Cardiac fibroblast (primary cell): ENCODE measurements around the gene ALPL.
A peak's percentile ranks its signal among the peaks of the same experiment; 100 is the strongest.

Experiments
- DNase-seq, 2 donors: peaks; one replicate each; pipeline versions ENCODE4 v3.0.0 to v3.0.0-alpha.2; 2010; ENCODE audit warnings: low read depth in 2 of 2
- H3K4me3 ChIP-seq, 2 donors: replicated peaks in 1 of 2; 1 replicate in 1 of 2; 2 replicates in 1 of 2; pipeline ENCODE4 v1.5.1; 2011; ENCODE audit warnings: low read depth in 2 of 2, low read length in 2 of 2, mild to moderate bottlenecking in 2 of 2, moderate library complexity in 1 of 2
- CTCF ChIP-seq: IDR thresholded peaks from one replicate; pipeline ENCODE4 v1.5.1; 2011; ENCODE audit warnings: low read depth, mild to moderate bottlenecking, low read length, inconsistent platforms

ALPL gene

GRCh38 chr1:21530368-21531016 lies 21.3 kb downstream of the ALPL start:
- no peak overlapping the region for H3K4me3 ChIP-seq
- peak in 1 of 2 donors; percentile 54 for DNase-seq

GRCh38 chr1:21531241-21531640 lies 22.0 kb downstream of the ALPL start:
- no peak overlapping the region for H3K4me3 ChIP-seq
- no peak for DNase-seq
- no peak for TF ChIP-seq CTCF

More at GRCh38 chr1:21530368-21531016, 21.3 kb downstream of the ALPL start:
- no peak for TF ChIP-seq CTCF

DNA sequence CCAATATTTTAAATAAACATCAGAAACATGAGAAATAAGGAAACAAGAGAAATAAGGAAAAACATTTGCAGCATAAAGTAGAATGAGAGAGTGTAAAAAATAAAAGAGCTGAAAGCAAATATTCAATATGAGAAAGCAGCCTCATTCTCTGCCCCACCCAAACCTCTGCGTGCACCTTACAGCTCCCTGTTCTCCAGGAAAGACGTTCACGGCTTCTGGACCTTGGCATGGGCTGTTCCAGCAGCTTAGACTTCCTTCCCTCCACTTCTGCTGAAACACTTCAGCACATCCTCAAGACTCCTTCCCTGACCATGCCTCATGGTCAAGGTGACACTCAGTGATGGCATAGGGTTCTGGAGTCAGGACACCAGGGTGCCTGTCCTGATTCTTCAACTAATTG lies 23.3 kb downstream of the ALPL start:
- TF ChIP-seq CTCF = no peak
- no peak for DNase-seq
- H3K4me3 ChIP-seq = no peak overlapping the region

DNA sequence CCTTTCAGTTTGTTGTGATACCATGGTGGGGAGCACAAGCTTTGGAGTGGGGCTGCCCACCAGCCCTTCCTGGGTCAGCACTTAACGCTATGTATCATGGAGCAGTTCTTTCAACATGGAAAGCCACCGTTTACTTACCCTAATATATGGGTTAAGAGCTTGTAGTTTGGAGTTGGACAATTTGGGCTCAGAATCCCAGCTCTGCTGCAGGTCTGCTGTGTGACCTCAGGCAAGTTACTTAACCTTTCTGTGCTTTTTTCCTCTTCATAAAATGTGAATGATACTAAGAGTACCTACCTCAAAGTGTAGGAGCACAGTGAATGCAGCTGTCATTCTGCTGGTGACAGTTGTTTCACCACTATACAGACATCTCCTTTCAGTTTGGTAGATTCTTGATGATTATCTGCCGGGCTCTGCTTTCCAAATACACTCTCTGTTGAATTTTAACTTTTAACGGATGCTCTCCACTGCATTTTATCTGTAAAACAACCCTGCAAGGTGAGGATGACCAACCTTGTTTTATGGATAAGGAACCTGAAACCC lies 23.8 kb downstream of the ALPL start:
- TF ChIP-seq CTCF = no peak
- no peak overlapping the region for H3K4me3 ChIP-seq
- DNase-seq = no peak

DNA sequence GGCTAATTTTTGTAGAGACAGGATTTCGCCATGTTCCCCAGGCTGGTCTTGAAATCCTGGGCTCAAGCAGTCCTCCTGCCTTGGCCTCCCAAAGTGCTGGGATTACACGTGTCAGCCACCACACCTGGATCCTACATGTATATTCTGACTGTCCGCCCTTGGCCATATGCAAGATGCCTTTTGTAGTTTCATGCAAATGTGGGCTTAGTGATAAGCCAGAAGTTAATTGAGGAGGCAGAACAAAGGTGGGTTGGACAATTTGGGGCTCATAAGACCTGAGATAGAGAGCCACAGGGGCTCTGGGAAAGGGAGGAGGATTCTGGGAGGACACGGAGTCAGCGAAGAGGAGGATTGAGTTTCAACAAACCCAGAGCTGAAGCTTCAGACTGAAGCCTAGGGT lies 24.9 kb downstream of the ALPL start:
- no peak for TF ChIP-seq CTCF
- H3K4me3 ChIP-seq = no peak overlapping the region
- DNase-seq = no peak

DNA sequence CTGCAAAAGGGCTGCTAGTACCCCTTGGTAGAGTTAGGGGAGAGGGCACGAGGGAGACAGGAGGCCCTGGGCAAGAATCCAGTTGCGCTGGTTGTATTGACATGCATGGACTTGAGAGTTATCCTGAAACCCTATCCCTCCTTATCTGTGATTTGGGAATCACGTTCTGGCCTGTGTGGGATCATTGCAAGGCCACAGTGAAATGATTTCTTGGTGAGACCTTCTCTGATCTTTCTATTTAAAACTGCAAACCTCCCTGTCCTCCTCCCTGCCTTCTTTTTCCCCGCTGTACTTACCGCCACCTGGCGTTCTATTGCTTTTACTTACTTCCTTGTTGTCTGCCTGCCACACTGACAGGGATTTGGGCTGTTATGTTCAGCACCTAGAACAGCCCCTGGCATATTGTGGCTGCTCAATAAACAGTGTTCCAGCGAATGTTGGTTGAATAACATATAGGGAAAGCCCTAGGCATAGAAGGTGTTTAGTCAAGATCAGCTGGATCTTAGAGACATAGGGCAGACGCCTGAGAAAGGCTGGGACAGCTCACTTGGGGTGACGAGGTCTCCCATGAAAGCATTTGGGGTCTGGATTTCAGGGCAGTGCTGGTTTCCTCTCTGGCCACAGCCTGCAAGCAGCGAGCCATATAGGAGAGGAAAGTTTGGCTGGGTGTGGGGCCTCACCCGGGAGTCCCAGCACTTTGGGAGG lies 25.6 kb downstream of the ALPL start:
- no peak overlapping the region for H3K4me3 ChIP-seq
- peak; percentile 65 to 79 for DNase-seq
- peak; percentile 46 for TF ChIP-seq CTCF
